Keratinocyte (primary cell): ENCODE results near the gene TMOD3. TPM values are rescaled to one million over a fixed set of nuclear protein-coding genes. Genes with fewer than 3 reads are reported as not detected.

Experiments used
- DNase-seq: peaks from one replicate; pipeline ENCODE4 v3.0.0-alpha.2; 2011; ENCODE audit warnings: low read depth, missing footprints, low spot score
- FAIRE-seq: peaks from 2 replicates; lab custom pipeline; 2011; peaks lifted over from hg19 to GRCh38; lab: Jason Lieb, UNC
- H2AFZ ChIP-seq: 2 replicates; pipeline ENCODE4 v1.6.0; 2012; ENCODE audit warnings: low read length, control low read depth, inconsistent platforms; ENCODE audit not compliant: control insufficient read depth
- H3K27ac ChIP-seq: 2 replicates; pipeline ENCODE4 v1.5.1; 2011; ENCODE audit warnings: low read length; ENCODE audit not compliant: control insufficient read depth, insufficient read depth
- H3K27me3 ChIP-seq: 3 replicates; pipeline ENCODE4 v1.6.0; 2011; ENCODE audit warnings: low read length; ENCODE audit not compliant: control insufficient read depth, insufficient read depth; ENCODE audit errors: extremely low read depth
- H3K36me3 ChIP-seq, 2 experiments: 2 replicates in 1 of 2; 3 replicates in 1 of 2; pipeline ENCODE4 v1.5.1; 2011; ENCODE audit warnings: low read length in 2 of 2, mild to moderate bottlenecking in 1 of 2; ENCODE audit not compliant: control insufficient read depth in 2 of 2, insufficient read depth in 2 of 2; ENCODE audit errors: extremely low read depth in 1 of 2
- H3K4me1 ChIP-seq: 3 replicates; pipeline ENCODE4 v1.5.1; 2011; ENCODE audit warnings: low read length; ENCODE audit not compliant: control insufficient read depth, insufficient read depth; ENCODE audit errors: extremely low read depth
- H3K4me2 ChIP-seq: 3 replicates; pipeline ENCODE4 v1.6.0; 2011; ENCODE audit warnings: low read depth, low read length; ENCODE audit not compliant: control insufficient read depth, insufficient read depth; ENCODE audit errors: extremely low read depth
- H3K4me3 ChIP-seq, 3 experiments: fragments of 200-600 bp in 1 of 3; sonication (generic) in 1 of 3; 2 replicates in 2 of 3; 3 replicates in 1 of 3; pipeline ENCODE4 v1.5.1; 2011 to 2016; ENCODE audit warnings: low read length in 3 of 3, mild to moderate bottlenecking in 3 of 3, control low read depth in 2 of 3, inconsistent platforms in 1 of 3, low read depth in 1 of 3, mixed read lengths in 1 of 3, mixed run types in 1 of 3, moderate library complexity in 1 of 3; ENCODE audit not compliant: control insufficient read depth in 2 of 3, insufficient read depth in 2 of 3; ENCODE audit errors: extremely low read depth in 1 of 3
- H3K79me2 ChIP-seq: 2 replicates; pipeline ENCODE4 v1.6.0; 2012; ENCODE audit warnings: low read length; ENCODE audit not compliant: control insufficient read depth, insufficient read depth
- H3K9ac ChIP-seq: 3 replicates; pipeline ENCODE4 v1.6.0; 2011; ENCODE audit warnings: low read length; ENCODE audit not compliant: control insufficient read depth, insufficient read depth; ENCODE audit errors: extremely low read depth
- H3K9me1 ChIP-seq: 3 replicates; pipeline ENCODE4 v1.6.0; 2011; ENCODE audit warnings: low read length; ENCODE audit not compliant: control insufficient read depth, insufficient read depth; ENCODE audit errors: extremely low read depth
- H3K9me3 ChIP-seq: 2 replicates; pipeline ENCODE4 v1.5.1; 2012; ENCODE audit warnings: low read depth, low read length; ENCODE audit not compliant: control insufficient read depth
- H4K20me1 ChIP-seq: 3 replicates; pipeline ENCODE4 v1.6.0; 2011; ENCODE audit warnings: low read length; ENCODE audit not compliant: control insufficient read depth, insufficient read depth; ENCODE audit errors: extremely low read depth
- CTCF ChIP-seq, 3 experiments: IDR thresholded peaks in 1 of 3; conservative IDR thresholded peaks in 1 of 3; optimal IDR thresholded peaks in 1 of 3; 2 replicates in 2 of 3; 3 replicates in 1 of 3; pipeline versions ENCODE3 to v1.5.1; 2011; ENCODE audit warnings: low read length in 3 of 3, mild to moderate bottlenecking in 3 of 3, moderate library complexity in 2 of 3, control low read depth in 1 of 3, inconsistent platforms in 1 of 3; ENCODE audit not compliant: insufficient read depth in 2 of 3; ENCODE audit errors: extremely low read depth in 1 of 3
- EZH2 ChIP-seq: IDR thresholded peaks from one replicate; pipeline ENCODE4 v1.6.1; 2012; ENCODE audit warnings: inconsistent platforms, mild to moderate bottlenecking, low read length, moderate library complexity
- dilution Hi-C: fragments of 300-500 bp; cut with MboI; formaldehyde crosslinking; loops from one replicate; pipeline ENCODE4 v1.7.0; 2020; ENCODE audit warnings: low sequenced_read_pairs; ENCODE audit not compliant: extremely low pct_ligation_motif_present
- polyA plus RNA-seq, 5 experiments: library from polyadenylated mRNA; depleted of rRNA in 3 of 5; stranded (reverse) in 3 of 5; stranded (forward) in 1 of 5; unstranded in 1 of 5; fragments of >200 nt; gene quantifications; 1 replicate in 1 of 5; 2 replicates in 3 of 5; 3 replicates in 1 of 5; pipeline versions ENCODE4 v1.2.1 to v1.2.3, GENCODE V29; 2011 to 2012; ENCODE audit warnings: missing spikeins in 2 of 5, low read depth in 1 of 5, low replicate concordance in 1 of 5

TMOD3 gene
- polyA plus RNA-seq, 1 donor (not counting 4 experiments of a cell fraction or from before 2014, with no cell fraction given), result 100 TPM

DNA sequence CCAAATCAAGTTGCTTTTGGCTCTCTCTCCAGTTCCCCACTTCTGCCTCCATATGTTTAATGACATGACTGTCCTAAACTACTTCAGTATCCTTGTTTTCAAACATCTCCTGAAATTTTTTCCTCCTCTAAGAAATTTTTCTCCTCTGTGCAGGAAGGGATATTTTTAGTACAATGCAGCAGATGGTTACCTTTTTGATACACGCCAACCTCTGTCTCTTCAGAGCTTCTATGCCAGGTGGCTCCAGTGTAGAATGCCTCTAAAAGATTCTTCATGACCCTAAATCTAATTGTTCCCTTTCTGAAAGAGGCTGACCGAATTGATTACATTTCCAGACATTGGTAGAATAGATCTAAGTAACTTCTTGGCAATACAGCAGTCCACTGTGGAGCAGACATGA, 33.7 kb downstream of the TMOD3 start:
- H4K20me1 ChIP-seq, result peaks cover 12% of the 10 kb centered on the region
- H3K36me3 ChIP-seq, result peaks cover 9 to 36% of the 10 kb centered on the region in 2 experiments
- DNase-seq (no peak), FAIRE-seq (no peak)
- H3K79me2 ChIP-seq, result peaks cover 87% of the 10 kb centered on the region
- H3K9ac ChIP-seq, result no peak overlapping the region
- H3K9me3 ChIP-seq, result no peaks in the 10 kb centered on the region
- H3K9me1 ChIP-seq, result peaks cover 2% of the 10 kb centered on the region
- no peaks in the 10 kb centered on the region for H3K27me3 ChIP-seq
- peaks cover 74% of the 10 kb centered on the region for H3K4me1 ChIP-seq
- H2AFZ ChIP-seq, result no peak overlapping the region
- TF ChIP-seq CTCF (optimal IDR thresholded peaks at IDR 0.05 in 1 of 3, IDR thresholded peaks at IDR 0.05 in 1 of 3, conservative IDR thresholded peaks at IDR 0.05 in 1 of 3; ENCODE audit: extremely low read depth in 1 of 3, insufficient read depth in 2 of 3, low read length in 3 of 3) (no peak), EZH2 (no peak)
- peak overlapping the region; percentile 56 for H3K27ac ChIP-seq
- H3K4me2 ChIP-seq, result no peak overlapping the region
- dilution Hi-C loops, result no loop called here
- no peak overlapping the region for H3K4me3 ChIP-seq

- FAIRE-seq, result peak; percentile 98
- dilution Hi-C loops, result no loop called here
- Histone ChIP-seq H3K4me3 (no peak overlapping the region), H3K4me2 (peak overlapping the region; percentile 56), H3K79me2 (peaks cover 84% of the 10 kb centered on the region), H3K9me1 (peaks cover 2% of the 10 kb centered on the region), H3K9ac (peak overlapping the region; percentile 52), H3K27ac (peak overlapping the region; percentile 74), H3K36me3 (peaks cover 5 to 36% of the 10 kb centered on the region in 2 experiments), H2AFZ (no peak overlapping the region), H3K9me3 (no peaks in the 10 kb centered on the region), H3K27me3 (no peaks in the 10 kb centered on the region), H4K20me1 (peaks cover 5% of the 10 kb centered on the region), H3K4me1 (peaks cover 83% of the 10 kb centered on the region)
- DNase-seq, result peak; percentile 99
- TF ChIP-seq EZH2 (no peak), CTCF (optimal IDR thresholded peaks at IDR 0.05 in 1 of 3, IDR thresholded peaks at IDR 0.05 in 1 of 3, conservative IDR thresholded peaks at IDR 0.05 in 1 of 3; ENCODE audit: extremely low read depth in 1 of 3, insufficient read depth in 2 of 3, low read length in 3 of 3) (no peak)
Measured at GRCh38 chr15:51864408-51865056, 35.1 kb downstream of the TMOD3 start.
